Measurements from ENCODE around the gene C10orf62. TPM values are rescaled to one million over a fixed set of nuclear protein-coding genes. Genes with fewer than 3 reads are reported as not detected.

Gene C10orf62
- total and polyA plus RNA-seq, 3 donors from 2014 or later: 108 to 373 (median 304) TPM

GRCh38 chr10:97563337-97563736 lies 26.2 kb upstream of the C10orf62 start:
- TF ChIP-seq CTCF (IDR thresholded peaks at IDR 0.05) (no peak), POLR2A (IDR thresholded peaks at IDR 0.05) (no peak)
- 93 to 96% methylated on average over 4 of the region's 4 CpGs for WGBS, 2 donors
- intact Hi-C loops (cut with DNase I; ENCODE audit: low total_unique reads): no loop called here
- no peak overlapping the region for H3K4me3 ChIP-seq
- peaks cover 5% of the 10 kb centered on the region for H3K4me1 ChIP-seq
- no peaks in the 10 kb centered on the region for H3K27me3 ChIP-seq
- H3K9me3 ChIP-seq: no peaks in the 10 kb centered on the region
- no peaks in the 10 kb centered on the region for H3K36me3 ChIP-seq (ENCODE audit: low read depth, missing control alignments)
- no peak overlapping the region for H3K27ac ChIP-seq
- DNase-seq: no peak

DNA sequence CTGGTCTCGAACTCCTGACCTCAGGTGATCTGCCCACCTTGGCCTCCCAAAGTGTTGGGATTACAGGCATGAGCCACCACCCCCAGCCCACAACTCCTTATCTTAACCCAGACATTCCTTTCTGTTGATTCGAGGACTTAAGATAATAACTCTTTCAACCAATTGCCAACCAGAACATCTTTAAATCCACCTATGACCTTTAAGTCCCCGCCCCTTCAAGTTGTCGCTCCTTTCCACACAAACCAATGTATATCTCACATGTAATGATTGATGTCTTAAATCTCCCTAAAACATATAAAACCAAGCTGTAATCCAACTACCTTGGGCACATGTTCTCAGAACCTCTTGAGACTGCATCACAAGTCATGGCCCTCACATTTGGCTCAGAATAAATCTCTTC lies 24.7 kb upstream of the C10orf62 start:
- no peak for TF ChIP-seq CTCF (IDR thresholded peaks at IDR 0.05)
- TF ChIP-seq POLR2A (IDR thresholded peaks at IDR 0.05): no peak
- Histone ChIP-seq H3K27me3 (no peaks in the 10 kb centered on the region), H3K9me3 (no peaks in the 10 kb centered on the region), H3K4me1 (peaks cover 5% of the 10 kb centered on the region), H3K36me3 (ENCODE audit: low read depth, missing control alignments) (no peaks in the 10 kb centered on the region), H3K27ac (no peak overlapping the region), H3K4me3 (no peak overlapping the region)
- 82 to 84% methylated on average over 4 of the region's 4 CpGs for WGBS, 2 donors
- DNase-seq: no peak
- intact Hi-C loops (cut with DNase I; ENCODE audit: low total_unique reads): no loop called here

GRCh38 chr10:97566336-97566996 lies 23.1 kb upstream of the C10orf62 start:
- WGBS, 2 donors: 96 to 100% methylated on average over 2 of the region's 2 CpGs
- intact Hi-C loops (cut with DNase I; ENCODE audit: low total_unique reads): no loop called here
- TF ChIP-seq CTCF (IDR thresholded peaks at IDR 0.05) (no peak), POLR2A (IDR thresholded peaks at IDR 0.05) (no peak)

GRCh38 chr10:97567891-97568290 lies 21.6 kb upstream of the C10orf62 start:
- H3K27me3 ChIP-seq: no peaks in the 10 kb centered on the region
- H3K27ac ChIP-seq: no peak overlapping the region
- intact Hi-C loops (cut with DNase I; ENCODE audit: low total_unique reads): no loop called here
- 93 to 95% methylated on average over 15 of the region's 15 CpGs for WGBS, 2 donors
- no peak overlapping the region for H3K4me3 ChIP-seq
- H3K9me3 ChIP-seq: no peaks in the 10 kb centered on the region
- no peak for DNase-seq
- H3K36me3 ChIP-seq (ENCODE audit: low read depth, missing control alignments): no peaks in the 10 kb centered on the region
- peaks cover 1% of the 10 kb centered on the region for H3K4me1 ChIP-seq
- TF ChIP-seq POLR2A (IDR thresholded peaks at IDR 0.05) (no peak), CTCF (IDR thresholded peaks at IDR 0.05) (no peak)

More at GRCh38 chr10:97566336-97566996, 23.1 kb upstream of the C10orf62 start:
- Histone ChIP-seq H3K27me3 (no peaks in the 10 kb centered on the region), H3K9me3 (no peaks in the 10 kb centered on the region), H3K27ac (no peak overlapping the region), H3K4me3 (no peak overlapping the region), H3K36me3 (ENCODE audit: low read depth, missing control alignments) (no peaks in the 10 kb centered on the region), H3K4me1 (no peaks in the 10 kb centered on the region)
- no peak for DNase-seq
